ENCODE measurements around the gene TMTC2. TPM values are rescaled to one million over a fixed set of nuclear protein-coding genes. Genes with fewer than 3 reads are reported as not detected.
A peak's percentile ranks its signal among the peaks of the same experiment; 100 is the strongest.

The TMTC2 gene
- total RNA-seq, 1 donor from 2014 or later, result 25.5 TPM

DNA sequence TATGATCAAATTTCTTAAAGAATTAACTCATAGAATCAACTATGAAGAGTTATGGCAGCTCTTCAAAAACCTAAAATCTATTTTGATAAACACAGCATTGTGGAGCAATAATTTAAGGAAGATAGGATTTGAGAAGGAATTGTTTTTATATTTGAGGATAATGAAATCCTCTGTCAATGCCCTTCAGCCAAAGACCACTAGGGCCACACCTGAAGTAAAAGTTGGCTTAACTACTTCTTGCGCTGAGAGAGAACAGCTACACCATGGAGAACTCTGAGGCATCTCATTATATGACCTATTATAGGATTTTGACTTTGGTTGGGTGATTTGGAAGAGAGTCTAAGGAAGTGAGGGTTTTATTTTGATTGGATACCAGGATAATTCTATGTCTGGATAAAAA is 237.2 kb downstream of the TMTC2 start:
- no peaks in the 10 kb centered on the region for H3K9me3 Mint-ChIP-seq
- H3K27ac ChIP-seq, result no peak overlapping the region
- peaks cover 15% of the 10 kb centered on the region for H3K4me1 Mint-ChIP-seq
- H3K36me3 Mint-ChIP-seq, result peaks cover 11% of the 10 kb centered on the region
- no peak overlapping the region for H3K4me3 ChIP-seq
- no peaks in the 10 kb centered on the region for H4K20me1 ChIP-seq (ENCODE audit: low read depth)
- no peak overlapping the region for H2AFZ ChIP-seq (replicated peaks)
- no peaks in the 10 kb centered on the region for H3K9me3 ChIP-seq (ENCODE audit: low read depth)
- no peaks in the 10 kb centered on the region for H3K27me3 Mint-ChIP-seq (ENCODE audit: insufficient read depth, low read depth)
- H3K9ac ChIP-seq, result no peak overlapping the region
- no peaks in the 10 kb centered on the region for H3F3A ChIP-seq (ENCODE audit: low read depth)
- no peak overlapping the region for H3K4me3 Mint-ChIP-seq
- DNase-seq (ENCODE audit: low spot score), result no peak
- no peaks in the 10 kb centered on the region for H3K4me1 ChIP-seq
- H3K27me3 ChIP-seq, result no peaks in the 10 kb centered on the region
- TF ChIP-seq EZH2 (IDR thresholded peaks at IDR 0.05) (no peak), EZH2phosphoT487 (IDR thresholded peaks at IDR 0.05) (no peak)
- TF ChIP-seq, protein P1, sequence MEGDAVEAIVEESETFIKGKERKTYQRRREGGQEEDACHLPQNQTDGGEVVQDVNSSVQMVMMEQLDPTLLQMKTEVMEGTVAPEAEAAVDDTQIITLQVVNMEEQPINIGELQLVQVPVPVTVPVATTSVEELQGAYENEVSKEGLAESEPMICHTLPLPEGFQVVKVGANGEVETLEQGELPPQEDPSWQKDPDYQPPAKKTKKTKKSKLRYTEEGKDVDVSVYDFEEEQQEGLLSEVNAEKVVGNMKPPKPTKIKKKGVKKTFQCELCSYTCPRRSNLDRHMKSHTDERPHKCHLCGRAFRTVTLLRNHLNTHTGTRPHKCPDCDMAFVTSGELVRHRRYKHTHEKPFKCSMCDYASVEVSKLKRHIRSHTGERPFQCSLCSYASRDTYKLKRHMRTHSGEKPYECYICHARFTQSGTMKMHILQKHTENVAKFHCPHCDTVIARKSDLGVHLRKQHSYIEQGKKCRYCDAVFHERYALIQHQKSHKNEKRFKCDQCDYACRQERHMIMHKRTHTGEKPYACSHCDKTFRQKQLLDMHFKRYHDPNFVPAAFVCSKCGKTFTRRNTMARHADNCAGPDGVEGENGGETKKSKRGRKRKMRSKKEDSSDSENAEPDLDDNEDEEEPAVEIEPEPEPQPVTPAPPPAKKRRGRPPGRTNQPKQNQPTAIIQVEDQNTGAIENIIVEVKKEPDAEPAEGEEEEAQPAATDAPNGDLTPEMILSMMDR (IDR thresholded peaks at IDR 0.05), result no peak
- no peak overlapping the region for H3K27ac Mint-ChIP-seq
- no peaks in the 10 kb centered on the region for H3K79me2 ChIP-seq (ENCODE audit: low read depth)
- no peaks in the 10 kb centered on the region for H3K36me3 ChIP-seq
- no peak overlapping the region for H3K4me2 ChIP-seq

DNA sequence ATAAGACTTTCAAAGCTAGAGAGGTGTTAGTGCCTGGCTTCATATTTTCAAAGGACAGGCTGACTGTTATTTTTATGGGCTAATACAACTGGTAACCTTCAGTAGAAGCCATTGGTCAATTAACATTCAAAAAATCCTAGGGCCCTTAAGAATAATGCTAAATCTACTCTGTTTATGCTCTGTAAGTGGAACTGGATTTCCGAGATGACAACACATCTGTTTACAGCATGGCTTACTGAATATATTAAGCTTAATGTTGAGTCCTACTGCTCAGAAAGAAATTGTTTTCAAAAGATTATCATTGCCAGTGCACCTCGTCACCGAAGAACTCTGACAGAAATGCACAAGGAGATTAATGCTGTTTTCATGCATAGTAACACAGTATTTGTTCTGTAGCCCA is 239.9 kb downstream of the TMTC2 start:
- Histone ChIP-seq H2AFZ (replicated peaks) (no peak overlapping the region), H3K79me2 (ENCODE audit: low read depth) (no peaks in the 10 kb centered on the region), H3K9me3 (ENCODE audit: low read depth) (no peaks in the 10 kb centered on the region), H3F3A (ENCODE audit: low read depth) (no peaks in the 10 kb centered on the region), H3K4me3 (no peak overlapping the region), H3K27ac (no peak overlapping the region), H3K4me2 (no peak overlapping the region), H3K4me1 (peaks cover 6% of the 10 kb centered on the region), H4K20me1 (ENCODE audit: low read depth) (no peaks in the 10 kb centered on the region), H3K36me3 (no peaks in the 10 kb centered on the region), H3K27me3 (no peaks in the 10 kb centered on the region), H3K9ac (no peak overlapping the region)
- Mint-ChIP-seq H3K27ac (no peak overlapping the region), H3K4me3 (no peak overlapping the region), H3K9me3 (no peaks in the 10 kb centered on the region), H3K36me3 (peaks cover 11% of the 10 kb centered on the region), H3K4me1 (peaks cover 26% of the 10 kb centered on the region), H3K27me3 (ENCODE audit: insufficient read depth, low read depth) (no peaks in the 10 kb centered on the region)
- TF ChIP-seq EZH2 (IDR thresholded peaks at IDR 0.05) (no peak), EZH2phosphoT487 (IDR thresholded peaks at IDR 0.05) (no peak)
- TF ChIP-seq, protein P1 (IDR thresholded peaks at IDR 0.05), result no peak
- no peak for DNase-seq (ENCODE audit: low spot score)

DNA sequence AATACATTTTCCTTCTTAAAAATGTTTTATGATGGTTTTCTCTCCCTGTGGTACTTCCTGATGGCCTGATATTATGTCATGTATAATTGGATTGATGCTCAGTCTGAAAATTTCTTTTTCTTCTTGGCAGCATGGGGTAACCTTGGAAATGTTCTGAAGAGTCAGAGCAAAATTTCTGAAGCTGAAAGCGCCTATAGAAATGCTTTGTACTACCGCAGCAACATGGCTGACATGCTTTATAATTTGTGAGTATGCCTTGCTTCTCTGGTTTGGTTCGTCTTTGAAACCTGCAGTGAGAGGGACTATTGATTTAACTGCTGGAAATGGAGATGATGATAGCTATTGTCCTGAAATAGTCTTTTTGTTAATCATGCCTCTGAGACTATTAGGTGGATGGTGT is 243.6 kb downstream of the TMTC2 start:
- no peak overlapping the region for H3K4me3 ChIP-seq
- no peaks in the 10 kb centered on the region for H3K9me3 ChIP-seq (ENCODE audit: low read depth)
- H3K36me3 ChIP-seq, result no peaks in the 10 kb centered on the region
- peaks cover 10% of the 10 kb centered on the region for H3K4me1 ChIP-seq
- no peaks in the 10 kb centered on the region for H3K27me3 ChIP-seq
- H3F3A ChIP-seq (ENCODE audit: low read depth), result no peaks in the 10 kb centered on the region
- H4K20me1 ChIP-seq (ENCODE audit: low read depth), result no peaks in the 10 kb centered on the region
- no peak for TF ChIP-seq EZH2phosphoT487 (IDR thresholded peaks at IDR 0.05)
- no peak for DNase-seq (ENCODE audit: low spot score)
- no peak overlapping the region for H2AFZ ChIP-seq (replicated peaks)
- no peaks in the 10 kb centered on the region for H3K27me3 Mint-ChIP-seq (ENCODE audit: insufficient read depth, low read depth)
- no peaks in the 10 kb centered on the region for H3K79me2 ChIP-seq (ENCODE audit: low read depth)
- H3K36me3 Mint-ChIP-seq, result peaks cover 8% of the 10 kb centered on the region
- no peak overlapping the region for H3K9ac ChIP-seq
- H3K27ac Mint-ChIP-seq, result peak overlapping the region; percentile 93
- peaks cover 28% of the 10 kb centered on the region for H3K4me1 Mint-ChIP-seq
- H3K4me2 ChIP-seq, result no peak overlapping the region
- no peaks in the 10 kb centered on the region for H3K9me3 Mint-ChIP-seq
- H3K4me3 Mint-ChIP-seq, result no peak overlapping the region
- no peak overlapping the region for H3K27ac ChIP-seq

DNA sequence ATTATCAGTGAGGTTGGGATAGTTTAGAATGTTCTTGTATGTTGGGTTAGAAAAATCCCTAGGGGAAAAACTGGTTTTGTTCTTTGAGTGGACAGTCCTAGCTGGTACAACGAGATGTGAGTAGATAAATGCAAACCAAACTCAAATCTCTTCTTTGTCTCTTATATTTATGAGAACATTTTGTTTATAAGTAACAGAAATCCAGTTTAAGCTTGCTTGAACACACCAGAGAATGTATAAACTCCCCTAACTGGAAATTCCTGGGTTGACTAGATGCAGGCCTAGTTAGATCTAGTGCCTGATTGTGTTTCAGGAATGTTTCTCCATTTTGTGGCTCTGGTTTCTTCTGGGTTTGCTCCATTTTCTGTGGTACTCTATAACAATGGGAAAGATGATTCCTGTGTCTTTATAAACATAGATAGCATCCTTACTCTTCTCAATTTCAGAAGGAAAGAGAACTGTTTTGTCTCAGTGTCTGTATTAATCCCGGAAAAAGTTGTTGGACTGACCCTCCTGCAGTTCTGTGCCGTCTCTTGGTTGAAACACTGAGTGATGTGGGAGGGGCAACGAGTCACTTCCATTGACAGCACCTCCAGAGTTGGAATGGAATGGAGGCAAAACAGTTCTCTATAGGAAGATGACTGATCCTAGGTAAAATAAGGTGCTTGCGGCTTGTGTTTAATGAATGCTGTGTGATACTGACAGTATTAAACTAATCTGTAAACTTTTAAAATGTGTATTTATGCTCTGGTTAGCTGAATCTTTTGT is 244.8 kb downstream of the TMTC2 start:
- no peaks in the 10 kb centered on the region for H3K9me3 ChIP-seq (ENCODE audit: low read depth)
- Mint-ChIP-seq H3K36me3 (peaks cover 8% of the 10 kb centered on the region), H3K4me3 (no peak overlapping the region), H3K27me3 (ENCODE audit: insufficient read depth, low read depth) (no peaks in the 10 kb centered on the region), H3K9me3 (no peaks in the 10 kb centered on the region), H3K27ac (peak overlapping the region; percentile 50), H3K4me1 (peaks cover 28% of the 10 kb centered on the region)
- no peaks in the 10 kb centered on the region for H3K27me3 ChIP-seq
- no peaks in the 10 kb centered on the region for H3K79me2 ChIP-seq (ENCODE audit: low read depth)
- H3F3A ChIP-seq (ENCODE audit: low read depth), result no peaks in the 10 kb centered on the region
- peak overlapping the region; percentile 71 for H3K27ac ChIP-seq
- no peak overlapping the region for H3K9ac ChIP-seq
- no peak overlapping the region for H2AFZ ChIP-seq (replicated peaks)
- DNase-seq (ENCODE audit: low spot score), result peak; percentile 21
- no peaks in the 10 kb centered on the region for H3K36me3 ChIP-seq
- H3K4me2 ChIP-seq, result no peak overlapping the region
- TF ChIP-seq, protein P1 (IDR thresholded peaks at IDR 0.05), result no peak
- TF ChIP-seq EZH2 (IDR thresholded peaks at IDR 0.05) (no peak), EZH2phosphoT487 (IDR thresholded peaks at IDR 0.05) (no peak)
- no peaks in the 10 kb centered on the region for H4K20me1 ChIP-seq (ENCODE audit: low read depth)
- H3K4me1 ChIP-seq, result peaks cover 10% of the 10 kb centered on the region
- no peak overlapping the region for H3K4me3 ChIP-seq
